HG03103 (cell line): ENCODE measurements around the gene FEN1.

ENCODE experiments used
- ATAC-seq: cut with Tn5 transposase; IDR thresholded peaks from one replicate; pipeline ENCODE4 v1.9.1; 2021; ENCODE audit warnings: low read depth; ENCODE audit not compliant: unreplicated experiment

Gene FEN1

GRCh38 chr11:61838501-61838900 is 45.8 kb downstream of the FEN1 start:
- ATAC-seq: no peak

- no peak for ATAC-seq
Observed at GRCh38 chr11:61838921-61839320, 46.2 kb downstream of the FEN1 start.

GRCh38 chr11:61839742-61840141 is 47.0 kb downstream of the FEN1 start:
- ATAC-seq: no peak

- ATAC-seq: no peak
Observed at GRCh38 chr11:61840371-61840770, 47.7 kb downstream of the FEN1 start.

DNA sequence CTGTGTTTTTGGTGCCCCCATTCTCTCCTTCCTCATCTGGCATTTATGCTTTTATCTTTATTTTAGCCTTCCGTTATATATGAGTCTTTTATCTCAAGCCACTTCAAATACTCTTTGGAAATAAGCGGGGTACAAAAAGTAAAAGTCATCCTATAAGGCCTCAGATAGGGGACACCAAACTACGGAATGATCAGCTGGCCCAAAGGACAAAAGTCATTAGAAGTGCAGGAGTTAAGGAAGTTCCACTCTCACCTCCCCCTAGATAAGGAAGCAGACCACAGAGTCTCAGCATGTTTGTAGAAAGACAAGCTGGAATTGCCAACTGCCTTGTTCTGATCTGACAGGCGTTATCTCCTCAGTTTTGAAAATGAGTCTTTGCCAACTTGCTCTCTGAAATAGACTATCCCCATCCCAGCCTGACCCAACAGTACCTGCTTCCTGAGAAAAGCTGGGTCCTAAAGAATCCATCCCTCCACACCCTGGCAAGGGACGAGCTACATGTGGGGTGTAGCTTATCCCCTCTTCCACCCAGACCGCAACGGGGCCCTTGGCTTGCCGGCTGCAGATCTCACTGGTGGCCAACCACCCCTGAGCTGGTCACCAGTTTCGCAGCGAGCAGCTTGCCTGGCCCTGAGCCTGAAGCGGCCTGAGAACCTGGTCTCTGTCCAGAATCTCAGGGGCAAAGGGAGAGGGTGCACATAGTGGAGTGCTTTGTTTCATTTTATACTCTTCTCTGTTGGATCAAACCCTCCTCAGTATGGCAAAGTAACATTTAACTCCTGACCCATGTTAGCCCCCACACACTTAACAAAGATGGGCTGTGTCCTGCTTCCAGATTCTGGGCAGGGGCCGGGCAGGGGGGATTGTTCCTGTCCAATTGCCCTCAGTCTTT is 49.2 kb downstream of the FEN1 start:
- no peak for ATAC-seq

GRCh38 chr11:61842528-61842820 is 49.8 kb downstream of the FEN1 start:
- ATAC-seq: no peak

DNA sequence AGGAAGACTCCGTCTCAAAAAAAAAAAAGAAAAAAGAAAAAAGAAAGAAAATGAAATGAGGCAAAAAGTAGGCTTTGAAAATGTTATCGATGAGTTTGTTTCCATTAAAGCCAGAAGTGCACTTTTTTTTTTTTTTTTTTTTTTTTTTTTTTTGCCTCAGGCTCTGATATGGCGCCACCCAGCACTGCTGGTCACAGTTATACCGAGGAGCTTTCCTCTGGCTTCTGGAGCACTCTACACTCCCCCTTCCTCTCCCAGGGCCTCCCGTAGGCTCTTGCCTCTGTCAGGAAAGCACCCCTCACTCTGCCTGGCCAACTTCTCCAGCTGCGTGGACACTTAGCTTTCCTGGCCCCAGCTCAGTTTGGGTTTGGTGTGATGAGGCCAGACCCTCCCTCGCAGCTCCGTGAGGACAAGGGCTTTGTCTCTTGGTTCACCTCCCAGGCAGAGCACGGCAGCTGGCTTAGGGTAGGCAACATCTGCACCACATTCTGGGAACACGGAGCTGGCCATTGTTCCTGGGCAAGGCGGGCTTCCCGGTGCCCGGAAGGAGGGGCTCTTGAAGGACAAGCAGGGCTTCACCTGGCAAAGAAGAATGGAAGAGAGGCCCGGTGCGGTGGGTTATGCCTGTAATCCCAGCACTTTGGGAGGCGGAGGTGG is 52.3 kb downstream of the FEN1 start:
- ATAC-seq: no peak

DNA sequence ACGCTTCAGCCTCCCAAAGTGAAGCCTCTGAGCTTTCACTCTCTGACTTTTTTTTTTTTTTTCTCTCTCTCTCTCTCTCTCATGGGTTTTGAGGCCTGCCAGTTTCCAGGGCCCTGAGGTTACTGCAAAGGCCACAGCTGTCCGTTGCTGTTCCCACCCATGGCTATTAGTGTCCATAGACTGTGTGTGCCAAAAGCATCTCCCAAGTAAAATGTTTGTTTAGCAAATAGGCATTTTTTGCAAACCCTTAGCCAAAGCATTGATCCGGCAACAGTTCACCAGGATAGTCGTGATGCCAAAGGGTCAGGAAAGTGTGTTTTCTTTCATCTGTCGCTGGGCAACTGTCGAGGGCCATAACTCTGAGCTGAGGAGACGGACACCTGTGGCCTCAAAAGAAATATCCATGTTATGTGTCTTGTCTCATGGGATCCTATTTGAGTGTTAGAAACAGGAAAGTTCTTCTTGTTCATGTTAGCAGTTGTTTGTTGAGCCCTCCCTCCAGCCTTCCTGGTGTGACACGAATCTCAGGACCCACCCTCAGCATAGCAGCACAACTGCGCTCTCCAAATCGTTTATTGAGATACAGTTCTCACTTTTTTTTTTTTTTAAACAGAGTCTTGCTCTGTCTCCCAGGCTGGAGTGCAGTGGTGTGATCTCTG is 53.8 kb downstream of the FEN1 start:
- ATAC-seq: no peak
